Sciatic nerve (tissue), 2 donors: Measurements from ENCODE around the gene DTX4. TPM values are rescaled to one million over a fixed set of nuclear protein-coding genes. Genes with fewer than 3 reads are reported as not detected.

Experiments
- ATAC-seq: fragments of 200-7000 bp; cut with Tn5 transposase; one replicate; pipeline ENCODE4 v1.9.1; 2020; ENCODE audit warnings: mild to moderate bottlenecking, moderate library complexity
- DNase-seq: peaks from one replicate; pipeline ENCODE4 v3.0.0-alpha.2; 2020; ENCODE audit warnings: low spot score
- intact Hi-C: fragments of 100-400 bp; cut with DNase I; formaldehyde crosslinking; loops from one replicate; pipeline ENCODE4 v1.14.2; 2022
- total RNA-seq: library from RNA; stranded (reverse); fragmentation: NEBNext Ultra II Directional; extraction: Animal tissue kit (Norgen Biotek cat#: 25700); gene quantifications from one replicate; pipeline ENCODE4 v1.2.1, GENCODE V29; 2021
- donor health status: DM: no; HTN: no; CAD: no.
- donor health status: DM: no; HTN: no; CAD: no.

Gene DTX4
- total RNA-seq, 1 donor from 2014 or later: 35.9 TPM

GRCh38 chr11:59212222-59212621 is 40.3 kb downstream of the DTX4 start:
- DNase-seq (no peak), ATAC-seq (no peak)
- intact Hi-C loops: no loop called here

- intact Hi-C loops: no loop called here
- ATAC-seq: no peak
These were observed 41.1 kb downstream of the DTX4 start, which contains the start of gene MPEG1 for GRCh38 chr11:59212744-59213631. Gene MPEG1 (minus strand): TSS chr11:59212927. CDS start chr11:59212865, 62 bp downstream.

GRCh38 chr11:59214141-59214893 is 42.4 kb downstream of the DTX4 start:
- no peak for ATAC-seq
- DNase-seq: no peak

More at GRCh38 chr11:59212744-59213631, 41.1 kb downstream of the DTX4 start, which contains the start of gene MPEG1:
- no peak for DNase-seq

GRCh38 chr11:59216641-59217564 is 45.0 kb downstream of the DTX4 start:
- intact Hi-C loops: no loop called here
- DNase-seq: no peak

More at GRCh38 chr11:59214141-59214893, 42.4 kb downstream of the DTX4 start:
- intact Hi-C loops: no loop called here

GRCh38 chr11:59218319-59218718 is 46.4 kb downstream of the DTX4 start:
- DNase-seq: no peak
- ATAC-seq: no peak

More at GRCh38 chr11:59216641-59217564, 45.0 kb downstream of the DTX4 start:
- ATAC-seq: peak; percentile 88

GRCh38 chr11:59218893-59219292 is 47.0 kb downstream of the DTX4 start:
- no peak for ATAC-seq
- intact Hi-C loops: no loop called here

More at GRCh38 chr11:59218319-59218718, 46.4 kb downstream of the DTX4 start:
- intact Hi-C loops: no loop called here

GRCh38 chr11:59219836-59220235 is 47.9 kb downstream of the DTX4 start:
- ATAC-seq (peak; percentile 73), DNase-seq (no peak)
- intact Hi-C loops: no loop called here

More at GRCh38 chr11:59218893-59219292, 47.0 kb downstream of the DTX4 start:
- no peak for DNase-seq

- DNase-seq (no peak), ATAC-seq (no peak)
- intact Hi-C loops: no loop called here
These were observed 49.5 kb downstream of the DTX4 start for GRCh38 chr11:59221441-59221840.

GRCh38 chr11:59222464-59223060 is 50.6 kb downstream of the DTX4 start:
- no peak for ATAC-seq
- no peak for DNase-seq
- intact Hi-C loops: no loop called here

GRCh38 chr11:59223177-59223576 is 51.2 kb downstream of the DTX4 start:
- ATAC-seq (no peak), DNase-seq (no peak)
- intact Hi-C loops: no loop called here

- ATAC-seq (peak; percentile 29), DNase-seq (no peak)
- intact Hi-C loops: no loop called here
These were observed 51.7 kb downstream of the DTX4 start for GRCh38 chr11:59223611-59224010.

- ATAC-seq: peak; percentile 88
- intact Hi-C loops: no loop called here
- no peak for DNase-seq
These were observed 52.5 kb downstream of the DTX4 start for GRCh38 chr11:59224351-59224928.

- ATAC-seq (no peak), DNase-seq (no peak)
- intact Hi-C loops: no loop called here
These were observed 53.1 kb downstream of the DTX4 start for GRCh38 chr11:59225017-59225416.

- ATAC-seq: no peak
- intact Hi-C loops: no loop called here
- DNase-seq: no peak
These were observed 54.5 kb downstream of the DTX4 start for GRCh38 chr11:59226396-59226795.

- ATAC-seq (no peak), DNase-seq (no peak)
- intact Hi-C loops: loop anchor here (10.0 kb wide), 1 partner anchor 246 kb away; no protein-coding TSS in a partner anchor
These were observed 68.4 kb downstream of the DTX4 start for GRCh38 chr11:59240322-59240721.

- intact Hi-C loops: loop anchor here (10.0 kb wide), 1 partner anchor 249 kb away; no protein-coding TSS in a partner anchor
- ATAC-seq: no peak
- DNase-seq: no peak
These were observed 71.7 kb downstream of the DTX4 start for GRCh38 chr11:59243633-59244032.

- intact Hi-C loops: loop anchor here (10.0 kb wide), 1 partner anchor 253 kb away; no protein-coding TSS in a partner anchor
- no peak for DNase-seq
- ATAC-seq: peak; percentile 90
These were observed 75.7 kb downstream of the DTX4 start for GRCh38 chr11:59247531-59248227.
